ENCODE results near the gene ZNF385C.

- TF ChIP-seq CTCF (IDR thresholded peaks at IDR 0.05) (no peak), POLR2A (IDR thresholded peaks at IDR 0.05) (no peak)
Observed at GRCh38 chr17:42034059-42034458, 64.2 kb downstream of the ZNF385C start.
